ENCODE data around the gene FTH1.

FTH1 gene

GRCh38 chr11:61976420-61976800 is 9.0 kb upstream of the FTH1 start:
- H3K36me3 ChIP-seq (ENCODE audit: control insufficient read depth, low read length): no peaks in the 10 kb centered on the region
- TF ChIP-seq CTCF (IDR thresholded peaks at IDR 0.05; ENCODE audit: low read depth, low read length, poor library complexity, severe bottlenecking) (no peak), EZH2phosphoT487 (IDR thresholded peaks at IDR 0.05; ENCODE audit: borderline replicate concordance, low read length) (no peak)
- H3F3A ChIP-seq (ENCODE audit: control insufficient read depth, insufficient read depth): 0 out of 2 replicates have a peak, but pooled peaks cover 3% of the 10 kb centered on the region
- no peak overlapping the region for H3K27ac ChIP-seq (ENCODE audit: low read depth, low read length)
- H3K9me2 ChIP-seq (replicated peaks; ENCODE audit: control insufficient read depth, low read length): no peaks in the 10 kb centered on the region
- no peak overlapping the region for H3K4me2 ChIP-seq (ENCODE audit: low read length)
- no peaks in the 10 kb centered on the region for H3K79me2 ChIP-seq (ENCODE audit: control insufficient read depth, low read length)
- no peaks in the 10 kb centered on the region for H4K20me1 ChIP-seq (ENCODE audit: control insufficient read depth, insufficient read depth, low read depth, low read length)
- no peak overlapping the region for H3K4me3 ChIP-seq (ENCODE audit: low read length)
- peaks cover 20% of the 10 kb centered on the region for H3K4me1 ChIP-seq (ENCODE audit: control insufficient read depth, low read length)
- no peaks in the 10 kb centered on the region for H3K27me3 ChIP-seq (ENCODE audit: control insufficient read depth, low read length)
- H3K9me3 ChIP-seq (ENCODE audit: control insufficient read depth, insufficient read depth, low read length): no peaks in the 10 kb centered on the region

- Histone ChIP-seq H3K9me2 (replicated peaks; ENCODE audit: control insufficient read depth, low read length) (no peaks in the 10 kb centered on the region), H3K36me3 (ENCODE audit: control insufficient read depth, low read length) (no peaks in the 10 kb centered on the region), H3K27me3 (ENCODE audit: control insufficient read depth, low read length) (no peaks in the 10 kb centered on the region), H3F3A (ENCODE audit: control insufficient read depth, insufficient read depth) (0 out of 2 replicates have a peak, but pooled peaks cover 3% of the 10 kb centered on the region), H3K4me3 (ENCODE audit: low read length) (no peak overlapping the region), H3K4me2 (ENCODE audit: low read length) (no peak overlapping the region), H3K79me2 (ENCODE audit: control insufficient read depth, low read length) (no peaks in the 10 kb centered on the region), H3K27ac (ENCODE audit: low read depth, low read length) (no peak overlapping the region), H3K4me1 (ENCODE audit: control insufficient read depth, low read length) (peaks cover 26% of the 10 kb centered on the region), H3K9me3 (ENCODE audit: control insufficient read depth, insufficient read depth, low read length) (no peaks in the 10 kb centered on the region), H4K20me1 (ENCODE audit: control insufficient read depth, insufficient read depth, low read depth, low read length) (no peaks in the 10 kb centered on the region)
- no peak for TF ChIP-seq CTCF (IDR thresholded peaks at IDR 0.05; ENCODE audit: low read depth, low read length, poor library complexity, severe bottlenecking)
- TF ChIP-seq EZH2phosphoT487 (IDR thresholded peaks at IDR 0.05; ENCODE audit: borderline replicate concordance, low read length): no peak
Observed at GRCh38 chr11:61975638-61976419, 8.4 kb upstream of the FTH1 start.

- no peaks in the 10 kb centered on the region for H3K36me3 ChIP-seq (ENCODE audit: control insufficient read depth, low read length)
- TF ChIP-seq EZH2phosphoT487 (IDR thresholded peaks at IDR 0.05; ENCODE audit: borderline replicate concordance, low read length) (no peak), CTCF (IDR thresholded peaks at IDR 0.05; ENCODE audit: low read depth, low read length, poor library complexity, severe bottlenecking) (no peak)
- H3K4me1 ChIP-seq (ENCODE audit: control insufficient read depth, low read length): peaks cover 34% of the 10 kb centered on the region
- H3F3A ChIP-seq (ENCODE audit: control insufficient read depth, insufficient read depth): peaks cover 7% of the 10 kb centered on the region
- no peaks in the 10 kb centered on the region for H3K27me3 ChIP-seq (ENCODE audit: control insufficient read depth, low read length)
- no peaks in the 10 kb centered on the region for H3K79me2 ChIP-seq (ENCODE audit: control insufficient read depth, low read length)
- no peak overlapping the region for H3K4me3 ChIP-seq (ENCODE audit: low read length)
- H4K20me1 ChIP-seq (ENCODE audit: control insufficient read depth, insufficient read depth, low read depth, low read length): no peaks in the 10 kb centered on the region
- no peak overlapping the region for H3K27ac ChIP-seq (ENCODE audit: low read depth, low read length)
- no peaks in the 10 kb centered on the region for H3K9me2 ChIP-seq (replicated peaks; ENCODE audit: control insufficient read depth, low read length)
- H3K9me3 ChIP-seq (ENCODE audit: control insufficient read depth, insufficient read depth, low read length): no peaks in the 10 kb centered on the region
- H3K4me2 ChIP-seq (ENCODE audit: low read length): no peak overlapping the region
Observed at GRCh38 chr11:61974766-61975631, 7.6 kb upstream of the FTH1 start.

Data from DOHH2 (cell line).